Measurements from ENCODE around the gene PDS5B.
"Not testable (repeated sequence)": the region's sequence is repeated elsewhere in the genome, so short reads cannot be mapped to it uniquely, and the experiment has no call there.

Gene PDS5B

DNA sequence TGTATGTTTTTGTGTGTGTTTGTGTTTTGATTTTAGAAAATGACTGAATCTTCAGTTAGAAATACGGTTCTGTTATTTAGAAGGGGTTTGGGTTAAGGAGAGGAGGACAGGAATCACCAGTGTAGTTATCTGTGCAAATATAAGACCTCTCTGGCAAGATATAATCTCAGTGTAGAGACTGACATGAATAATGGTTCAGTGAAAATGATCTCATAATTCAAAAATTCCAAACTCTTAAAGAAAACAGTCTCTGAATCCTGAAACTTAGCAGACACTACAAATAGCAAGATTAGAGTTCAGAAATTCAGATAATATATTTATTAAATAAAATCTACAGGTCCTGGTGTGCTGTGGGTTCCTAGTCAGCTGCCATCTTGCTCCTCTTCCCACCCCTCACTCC lies 73.5 kb downstream of the PDS5B start:
- no peak for DNase-seq (ENCODE audit: low read depth)

DNA sequence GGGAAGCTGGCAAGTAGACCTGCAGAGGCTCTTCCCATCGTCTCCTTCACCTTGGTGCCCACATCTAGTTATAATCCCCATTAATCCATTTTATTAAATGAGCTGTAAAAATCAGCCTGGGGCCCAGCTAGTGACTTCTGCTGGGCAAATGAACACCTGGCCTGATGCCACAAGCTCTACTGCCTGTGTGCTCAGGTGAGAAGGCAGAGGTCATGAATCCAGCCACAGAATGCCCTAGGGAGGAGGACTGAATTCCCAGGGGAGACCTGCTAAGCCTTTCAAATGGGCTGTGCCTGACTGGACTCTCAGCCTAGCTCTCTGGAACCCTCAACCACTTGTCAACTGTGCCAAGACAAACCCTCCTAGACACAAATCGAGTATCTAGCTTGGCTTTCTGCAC lies 74.0 kb downstream of the PDS5B start:
- no peak for DNase-seq (ENCODE audit: low read depth)

DNA sequence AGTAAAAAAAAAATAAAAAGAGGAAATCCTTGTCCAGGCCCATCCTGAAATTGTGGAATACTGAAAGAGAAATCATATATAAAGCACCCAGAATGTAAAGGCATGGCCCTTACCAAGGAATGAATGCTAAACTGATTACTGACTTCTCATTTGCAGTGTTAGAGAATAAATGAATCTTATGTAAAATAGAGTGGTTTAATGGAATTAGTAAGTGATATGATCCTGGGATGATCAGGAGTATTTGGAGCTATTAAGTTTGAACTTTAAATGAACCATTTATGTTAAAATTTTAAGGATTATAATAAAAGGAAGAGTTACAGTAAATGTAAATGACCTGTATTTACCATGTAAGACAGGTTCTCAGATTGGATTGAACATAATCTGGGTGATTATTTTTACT lies 75.4 kb downstream of the PDS5B start:
- DNase-seq (ENCODE audit: low read depth) = no peak

DNA sequence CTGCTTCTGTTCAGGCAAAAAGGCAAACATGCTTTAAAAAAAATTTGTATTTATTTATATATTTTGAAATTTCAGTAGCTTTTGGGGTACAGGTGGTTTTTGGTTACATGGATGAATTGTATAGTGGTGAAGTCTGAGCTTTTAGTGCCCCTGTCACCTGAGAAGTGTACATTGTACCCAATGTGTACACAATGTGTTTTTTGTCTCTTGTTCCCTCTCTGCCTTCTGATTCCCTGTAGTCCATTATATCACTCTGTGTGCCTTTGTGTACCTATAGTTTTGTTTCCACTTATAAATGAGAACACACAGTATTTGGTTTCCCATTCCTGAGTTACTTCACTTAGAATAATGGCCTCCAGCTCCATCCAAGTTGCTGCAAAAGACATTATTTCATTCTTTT lies 77.4 kb downstream of the PDS5B start:
- no peak for DNase-seq (ENCODE audit: low read depth)

DNA sequence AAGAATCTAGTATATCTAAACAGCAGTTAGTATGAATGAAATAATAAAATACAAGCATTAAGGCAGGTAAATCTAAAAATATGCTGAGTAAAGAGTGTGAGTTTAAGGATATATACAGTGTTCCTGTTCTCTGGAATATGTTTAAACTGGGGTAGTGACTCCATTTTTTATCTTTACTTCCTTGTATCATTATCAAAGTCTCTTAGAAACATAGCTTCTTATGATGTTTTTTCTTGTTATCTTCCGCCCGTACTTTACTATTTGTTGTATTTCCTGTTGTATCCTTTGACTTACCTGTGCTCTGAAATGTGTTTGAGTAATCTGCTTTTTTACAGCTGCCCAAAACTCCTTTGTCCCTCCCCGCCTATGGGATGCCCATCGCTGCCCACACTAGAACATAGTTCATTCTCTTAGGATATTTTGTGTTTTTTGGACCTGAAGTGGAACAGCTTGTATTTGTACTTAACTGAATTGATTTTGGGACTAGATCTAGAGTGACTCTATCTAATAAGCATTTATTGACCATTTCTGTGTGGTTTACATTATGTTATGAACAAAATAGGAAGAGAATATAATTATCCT lies 80.8 kb downstream of the PDS5B start:
- no peak for DNase-seq (ENCODE audit: low read depth)

DNA sequence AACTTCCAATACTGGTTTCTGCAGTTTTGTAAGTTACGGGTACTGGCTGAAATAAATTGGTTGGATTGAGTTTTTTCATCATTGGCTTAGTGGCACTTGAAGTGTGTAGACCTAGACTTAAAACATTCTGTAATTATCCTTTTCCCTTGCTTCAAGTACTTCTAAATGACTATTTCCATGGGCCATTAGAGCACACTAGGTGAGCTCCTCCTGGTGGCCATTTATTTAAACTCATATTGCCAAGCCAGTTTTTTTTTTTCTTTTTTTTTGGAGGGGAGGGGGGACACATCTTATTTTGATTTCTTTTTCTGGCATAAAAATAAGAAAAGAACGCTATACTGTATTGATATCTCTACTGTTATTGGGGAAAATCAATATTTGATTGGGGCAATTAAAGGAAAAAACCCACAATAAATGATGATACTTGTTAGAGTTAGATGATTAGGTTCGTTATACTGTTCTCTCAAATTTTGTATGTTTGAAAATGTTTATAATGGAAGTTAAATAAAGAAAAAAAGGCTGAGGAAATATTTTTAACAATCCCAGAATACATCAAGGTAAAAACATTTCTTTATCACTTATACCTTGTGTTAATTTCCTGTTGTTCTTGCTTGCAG lies 82.9 kb downstream of the PDS5B start:
- no peak for DNase-seq (ENCODE audit: low read depth)

DNA sequence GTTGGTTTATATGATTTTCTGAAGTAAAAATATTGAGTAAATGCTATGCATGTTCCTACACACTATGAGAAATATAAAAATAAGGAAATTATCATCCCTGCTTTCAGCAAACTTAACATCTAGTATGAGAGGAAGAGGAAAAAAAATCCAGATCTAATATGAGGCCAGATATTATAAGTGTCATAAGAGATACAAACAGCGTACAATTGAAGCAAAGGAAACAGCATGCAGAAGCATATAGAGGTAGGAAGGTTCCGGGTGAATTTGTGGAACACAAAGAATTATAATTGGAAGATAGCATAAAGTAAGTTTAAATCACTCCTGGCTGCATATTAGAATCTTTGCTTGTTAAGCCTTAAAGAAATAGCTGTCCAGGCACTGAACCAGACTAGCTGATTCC lies 88.3 kb downstream of the PDS5B start:
- no peak for DNase-seq (ENCODE audit: low read depth)

DNA sequence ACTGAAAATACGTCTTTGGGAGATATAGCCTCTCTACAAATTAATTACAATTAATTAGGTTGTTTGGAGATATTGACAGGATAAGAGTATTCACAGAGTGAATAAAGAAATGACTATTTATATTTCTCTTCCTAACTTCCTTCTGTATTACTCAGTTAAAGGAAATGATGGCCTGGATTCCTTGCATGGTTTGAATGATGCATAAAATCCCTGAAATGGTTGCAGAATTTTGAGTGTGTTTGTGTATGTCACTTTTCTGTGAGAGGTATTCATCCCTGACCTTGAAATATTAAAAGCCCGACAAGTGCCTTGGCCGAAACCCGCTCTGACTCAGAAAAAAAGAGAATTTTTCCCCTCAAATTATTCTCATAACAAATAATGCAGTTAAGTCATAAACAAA lies 90.0 kb downstream of the PDS5B start:
- DNase-seq (ENCODE audit: low read depth) = no peak

DNA sequence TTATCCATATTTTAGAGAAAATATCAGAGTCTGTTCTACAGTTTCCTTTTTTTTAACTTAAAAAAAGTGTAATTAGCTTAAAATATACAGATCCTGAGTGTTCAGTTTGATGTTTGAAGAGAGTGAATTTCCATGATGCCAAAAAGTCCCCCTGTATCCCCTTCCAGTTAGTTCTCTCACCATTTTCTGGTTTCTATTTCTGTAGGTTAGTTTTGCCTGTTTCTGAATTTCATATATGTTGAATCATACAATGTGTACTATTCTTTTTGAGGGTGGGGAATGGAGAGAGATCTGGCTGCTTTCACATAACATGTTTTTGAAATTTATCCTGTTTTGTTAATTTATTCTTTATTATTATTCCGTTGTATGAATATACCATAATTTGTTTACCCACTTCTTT lies 95.9 kb downstream of the PDS5B start:
- no peak for DNase-seq (ENCODE audit: low read depth)

DNA sequence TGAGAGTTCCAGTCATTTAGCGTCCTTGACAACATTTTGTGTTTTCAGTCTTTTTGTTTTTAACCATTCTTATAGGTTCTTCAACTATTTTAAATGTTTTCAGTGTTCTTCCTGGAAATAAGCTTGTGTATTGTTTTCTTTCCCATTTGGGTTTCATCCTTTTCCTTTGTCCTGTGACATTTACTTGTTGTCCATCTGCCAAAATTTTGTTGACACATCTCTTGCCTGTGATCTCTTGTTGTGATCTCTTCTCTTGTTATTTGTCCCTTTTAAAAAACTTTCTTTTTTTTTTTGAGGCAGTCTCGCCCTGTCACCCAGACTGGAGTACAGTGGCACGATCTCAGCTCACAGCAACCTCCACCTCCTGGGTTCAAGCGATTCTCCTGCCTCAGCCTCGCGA lies 96.5 kb downstream of the PDS5B start:
- DNase-seq (ENCODE audit: low read depth) = no peak

DNA sequence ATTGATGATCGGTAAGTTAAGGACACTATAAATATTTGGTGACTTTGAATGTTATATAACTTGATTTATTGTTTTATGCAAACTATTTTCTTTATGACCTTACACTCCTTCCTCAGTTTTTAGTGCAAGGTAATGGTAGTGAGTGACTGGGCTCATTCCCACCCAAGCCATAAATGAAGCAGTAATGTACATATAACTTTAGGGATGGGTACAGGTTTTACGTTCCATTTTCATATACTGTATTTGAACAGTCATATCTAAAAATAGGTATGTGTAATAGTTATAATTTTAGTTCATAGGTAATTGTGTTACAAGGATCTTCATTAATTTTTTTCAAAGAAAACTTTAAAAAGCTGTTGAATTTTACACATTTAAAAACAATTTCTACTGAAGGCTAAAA lies 101.0 kb downstream of the PDS5B start:
- DNase-seq (ENCODE audit: low read depth) = no peak

DNA sequence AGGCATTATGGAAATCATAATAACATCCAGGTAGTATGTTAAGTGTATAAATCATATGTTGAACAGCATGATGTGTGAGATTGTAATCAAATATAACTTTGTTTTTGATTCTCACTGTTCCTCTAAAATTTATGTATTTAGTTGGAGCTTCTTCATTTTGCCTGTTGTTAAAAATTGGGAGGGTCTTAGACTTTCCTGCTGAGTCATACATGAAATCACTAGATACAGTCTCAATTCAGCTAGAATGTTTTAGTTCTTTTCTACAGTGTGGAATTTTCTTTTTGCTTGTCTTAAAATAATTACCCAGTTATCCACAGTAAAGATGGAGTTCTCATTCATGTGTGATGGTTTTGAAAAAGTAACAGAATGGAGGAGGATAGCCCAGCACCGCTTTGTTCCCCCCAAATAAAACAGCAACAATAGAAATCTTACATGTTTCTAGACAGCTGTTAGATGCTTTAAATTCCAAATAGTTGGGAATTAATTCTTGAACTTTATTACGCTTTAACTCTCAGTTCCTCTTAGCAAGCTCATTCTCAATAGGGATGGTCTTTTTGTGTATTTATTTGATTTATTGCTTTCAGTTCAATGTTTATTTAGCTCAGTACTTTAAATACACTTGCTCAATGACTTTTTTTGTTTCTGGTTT lies 109.5 kb downstream of the PDS5B start:
- DNase-seq (ENCODE audit: low read depth) = no peak

DNA sequence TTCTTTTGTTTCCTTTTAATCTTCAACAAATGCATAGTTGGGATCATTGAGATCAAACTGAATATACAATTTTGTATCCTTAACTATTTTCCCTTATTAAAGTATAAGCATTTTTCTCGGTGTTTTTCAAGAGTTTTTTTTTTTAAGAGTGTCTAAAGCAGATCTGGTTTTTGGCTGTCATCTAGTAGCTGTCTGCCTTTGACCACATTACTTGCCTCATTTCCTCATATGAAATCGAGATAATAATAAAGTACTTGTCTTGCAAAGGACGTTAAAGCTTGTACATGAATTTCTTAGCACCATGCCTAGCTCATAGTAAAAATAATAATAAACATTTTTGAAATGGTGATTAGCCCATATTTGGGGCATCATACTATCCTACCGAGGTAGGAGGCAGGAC lies 121.2 kb downstream of the PDS5B start:
- no peak for DNase-seq (ENCODE audit: low read depth)

DNA sequence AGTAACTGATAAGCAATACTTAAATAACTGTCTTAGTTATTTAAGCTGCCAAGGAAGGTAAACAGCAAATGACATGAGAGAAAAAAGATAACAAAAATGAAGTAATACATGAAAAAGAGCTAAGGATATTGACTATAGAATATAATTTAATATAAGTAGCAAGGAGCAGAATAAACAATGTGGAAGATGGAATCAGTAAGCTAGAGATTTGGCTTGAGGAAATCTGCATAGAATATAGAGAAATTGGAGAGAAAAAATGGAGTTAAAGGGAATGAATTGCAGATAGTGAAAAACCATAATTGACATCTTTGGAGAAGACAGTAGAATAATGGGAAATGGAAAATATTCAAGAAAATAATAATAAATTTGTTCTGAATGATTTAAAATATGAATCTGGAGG lies 127.1 kb downstream of the PDS5B start:
- DNase-seq (ENCODE audit: low read depth) = no peak

DNA sequence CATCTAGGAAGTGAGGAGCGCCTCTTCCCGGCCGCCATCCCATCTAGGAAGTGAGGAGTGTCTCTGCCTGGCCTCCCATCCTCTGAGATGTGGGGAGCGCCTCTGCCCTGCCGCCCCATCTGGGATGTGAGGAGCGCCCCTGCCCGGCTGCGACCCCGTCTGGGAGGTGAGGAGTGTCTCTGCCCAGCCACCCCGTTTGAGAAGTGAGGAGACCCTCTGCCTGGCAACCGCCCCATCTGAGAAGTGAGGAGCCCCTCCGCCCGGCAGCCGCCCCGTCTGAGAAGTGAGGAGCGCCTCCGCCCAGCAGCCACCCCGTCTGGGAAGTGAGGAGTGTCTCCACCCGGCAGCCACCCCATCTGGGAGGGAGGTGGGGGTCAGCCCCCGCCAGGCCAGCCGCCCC lies 129.9 kb downstream of the PDS5B start:
- not testable (repeated sequence) for DNase-seq (ENCODE audit: low read depth)

DNA sequence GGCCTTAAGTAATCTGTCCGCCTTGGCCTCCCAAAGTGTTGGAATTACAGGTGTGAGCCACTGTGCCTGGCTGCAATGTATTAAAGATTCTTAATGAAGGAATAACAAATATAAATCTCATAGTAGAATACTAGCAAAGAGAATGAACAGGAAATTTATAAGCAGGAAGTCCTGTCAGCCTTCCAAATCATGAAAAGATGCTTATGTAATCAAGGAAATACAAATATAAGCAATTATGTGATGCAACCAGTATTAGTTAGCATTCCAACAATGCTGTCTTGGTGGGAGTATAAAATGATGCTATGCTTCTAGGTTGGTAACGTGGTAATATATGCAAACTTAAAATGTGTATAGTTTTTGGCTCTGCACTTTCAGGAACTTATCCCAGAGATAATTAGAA lies 133.8 kb downstream of the PDS5B start:
- no peak for DNase-seq (ENCODE audit: low read depth)

DNA sequence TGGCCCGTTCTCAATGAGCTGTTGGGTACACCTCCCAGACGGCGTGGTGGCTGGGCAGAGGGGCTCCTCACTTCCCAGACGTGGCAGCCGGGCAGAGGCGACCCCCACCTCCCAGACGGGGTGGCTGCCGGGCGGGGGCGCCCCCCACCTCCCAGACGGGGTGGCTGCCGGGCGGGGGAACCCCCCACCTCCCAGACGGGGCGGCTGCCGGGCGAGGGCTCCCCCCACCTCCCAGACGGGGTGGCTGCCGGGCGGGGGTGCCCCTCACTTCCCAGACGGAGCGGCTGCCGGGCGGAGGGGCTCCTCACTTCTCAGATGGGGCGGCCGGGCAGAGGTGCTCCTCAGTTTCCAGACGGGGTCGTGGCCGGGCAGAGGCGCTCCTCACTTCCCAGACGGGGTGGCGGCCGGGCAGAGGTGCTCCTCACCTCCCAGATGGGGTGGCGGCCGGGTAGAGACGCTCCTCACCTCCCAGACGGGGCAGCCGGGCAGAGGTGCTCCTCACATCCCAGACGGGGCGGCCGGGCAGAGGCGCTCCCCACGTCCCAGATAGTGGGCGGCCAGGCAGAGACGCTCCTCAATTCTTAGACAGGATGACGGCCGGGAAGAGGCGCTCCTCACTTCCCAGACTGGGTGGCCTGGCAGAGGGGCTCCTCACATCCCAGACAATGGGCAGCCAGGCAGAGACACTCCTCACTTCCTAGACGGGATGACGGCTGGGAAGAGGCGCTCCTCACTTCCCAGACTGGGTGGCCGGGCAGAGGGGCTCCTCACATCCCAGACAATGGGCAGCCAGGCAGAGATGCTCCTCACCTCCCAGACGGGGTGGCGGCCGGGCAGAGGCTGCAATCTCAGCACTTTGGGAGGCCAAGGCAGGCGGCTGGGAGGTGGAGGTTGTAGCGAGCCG lies 135.1 kb downstream of the PDS5B start:
- not testable (repeated sequence) for DNase-seq (ENCODE audit: low read depth)

DNA sequence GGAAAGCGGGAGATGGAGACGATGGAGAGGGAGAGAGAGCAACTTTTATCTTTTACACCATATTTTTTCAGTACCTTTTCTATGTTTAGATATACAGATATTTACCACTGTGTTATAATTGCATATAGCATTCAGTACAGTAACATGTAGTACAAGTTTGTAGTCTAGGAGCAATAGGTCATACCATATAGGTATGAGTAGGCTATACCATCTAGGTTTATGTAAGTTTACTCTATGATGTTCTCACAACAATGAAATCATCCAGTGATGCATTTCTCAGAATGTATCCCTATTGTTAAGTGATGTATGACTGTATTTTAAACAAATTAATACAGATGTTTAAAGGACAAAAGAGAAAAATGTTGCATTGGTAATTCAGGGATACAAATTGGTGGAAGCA lies 136.1 kb downstream of the PDS5B start:
- DNase-seq (ENCODE audit: low read depth) = no peak

DNA sequence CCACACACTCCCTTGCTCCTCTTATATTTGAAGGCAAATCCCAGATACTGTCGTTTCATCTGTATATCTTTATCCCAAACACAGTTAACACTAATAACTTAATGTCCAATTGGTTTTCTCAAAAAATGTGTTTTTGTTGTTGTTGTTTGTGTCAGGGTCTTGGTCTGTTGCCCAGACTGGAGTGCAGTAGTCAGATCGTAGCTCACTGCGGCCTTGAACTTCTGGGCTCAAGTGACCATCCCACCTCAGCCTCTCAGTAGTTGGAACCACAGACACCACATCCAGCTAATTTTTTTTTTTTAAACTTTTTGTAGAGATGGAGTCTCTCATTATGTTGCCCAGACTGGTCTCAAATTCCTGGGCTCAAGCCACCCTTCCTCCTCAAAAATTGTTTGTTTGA lies 137.7 kb downstream of the PDS5B start:
- DNase-seq (ENCODE audit: low read depth) = no peak

DNA sequence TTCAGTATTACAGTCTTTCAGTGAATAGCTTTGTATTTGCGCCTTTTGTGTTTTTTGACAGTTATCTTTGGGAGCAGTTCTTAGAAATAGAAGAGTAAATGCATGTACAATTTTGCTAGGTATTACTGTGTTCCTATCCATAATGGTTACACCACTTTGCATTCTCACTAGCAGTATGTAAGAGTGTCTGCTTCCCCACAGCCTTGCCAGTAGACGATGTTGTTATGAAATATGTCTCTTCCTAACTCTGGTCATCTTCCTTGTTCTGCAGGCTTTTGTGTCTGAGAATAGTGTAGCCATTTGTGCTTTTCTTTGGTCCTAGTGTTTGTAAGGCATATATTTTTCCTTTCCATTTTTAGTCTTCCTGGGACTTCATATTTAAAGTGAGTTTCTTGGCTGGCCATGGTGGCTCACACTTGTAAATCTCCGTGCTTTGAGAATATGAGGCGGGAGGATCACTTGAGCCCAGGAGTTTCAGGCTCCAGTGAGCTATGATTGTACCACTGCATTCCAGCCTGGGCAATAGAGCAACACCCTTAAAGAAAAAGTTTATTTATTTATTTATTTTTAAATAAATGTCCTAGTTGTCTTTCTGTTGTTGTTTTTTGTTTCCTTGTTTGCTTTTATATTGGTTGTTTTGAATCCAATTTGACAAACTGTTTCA lies 140.3 kb downstream of the PDS5B start:
- no peak for DNase-seq (ENCODE audit: low read depth)

DNA sequence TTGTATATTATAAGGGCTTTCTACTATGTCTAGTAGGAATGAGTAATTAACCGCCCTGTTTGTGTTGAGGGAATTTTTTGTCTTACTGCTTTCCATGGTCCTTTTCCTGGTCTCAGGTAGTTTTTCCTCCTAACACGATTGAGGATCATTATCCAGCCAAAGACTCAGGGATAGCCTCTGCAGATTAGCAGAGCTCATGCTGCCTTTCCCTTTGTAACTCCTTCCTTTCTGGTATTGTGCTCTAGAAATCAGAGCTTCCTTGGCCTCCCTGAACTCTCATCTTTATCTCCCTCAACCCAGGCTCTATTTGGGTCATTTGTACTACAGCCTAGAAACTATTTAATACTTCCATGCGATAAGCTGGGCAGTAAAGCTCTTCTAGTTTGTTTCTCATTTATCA lies 142.1 kb downstream of the PDS5B start:
- DNase-seq (ENCODE audit: low read depth) = no peak

DNA sequence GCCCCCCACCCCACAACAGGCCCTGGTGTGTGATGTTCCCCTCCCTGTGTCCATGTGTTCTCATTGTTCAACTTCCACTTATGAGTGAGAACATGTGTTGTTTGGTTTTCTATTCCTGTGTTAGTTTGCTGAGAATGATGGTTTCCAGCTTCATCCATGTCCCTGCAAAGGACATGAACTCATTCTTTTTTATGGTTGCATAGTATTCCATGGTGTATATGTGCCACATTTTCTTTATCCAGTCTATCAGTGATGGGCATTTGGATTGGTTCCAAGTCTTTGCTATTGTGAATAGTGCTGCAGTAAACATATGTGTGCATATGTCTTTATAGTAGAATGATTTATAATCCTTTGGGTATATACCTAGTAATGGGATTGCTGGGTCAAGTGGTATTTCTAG lies 142.8 kb downstream of the PDS5B start:
- DNase-seq (ENCODE audit: low read depth) = not testable (repeated sequence)

All from stimulated activated CD8-positive, alpha-beta memory T cell treated with anti-CD3 and anti-CD28 coated beads, Interleukin-12 subunit alpha, Interleukin-12 subunit beta, amount 100 ng/mL, for 4 hours (primary cell).